Heart right ventricle (tissue), 16 donors: ENCODE results near the gene BACE1. TPM values are rescaled to one million over a fixed set of nuclear protein-coding genes. Genes with fewer than 3 reads are reported as not detected.

Experiments used
- ATAC-seq, 8 donors: fragments of 200-7000 bp; cut with Tn5 transposase; one replicate each; pipeline ENCODE4 v1.9.1; 2020; ENCODE audit warnings: mild to moderate bottlenecking in 8 of 8, moderate library complexity in 8 of 8, moderate number of reproducible peaks in 1 of 8
- DNase-seq, 2 donors: peaks; one replicate each; pipeline ENCODE4 v3.0.0-alpha.2; 2020
- H3K27ac ChIP-seq, 10 donors: fragments of 200-600 bp; sonication (generic) in 2 of 10; one replicate each; pipeline versions ENCODE4 v1.5.0 to v1.8.0; 2020 to 2022; ENCODE audit warnings: mild to moderate bottlenecking in 3 of 10
- H3K27me3 ChIP-seq, 7 donors: fragments of 200-600 bp; one replicate each; pipeline ENCODE4 v1.8.0; 2021 to 2022; ENCODE audit warnings: mild to moderate bottlenecking in 2 of 7
- H3K36me3 ChIP-seq, 9 donors: fragments of 200-600 bp; sonication (generic) in 1 of 9; one replicate each; pipeline versions ENCODE4 v1.5.0 to v1.8.0; 2020 to 2022; ENCODE audit warnings: mild to moderate bottlenecking in 2 of 9
- H3K4me1 ChIP-seq, 9 donors: fragments of 200-600 bp; sonication (generic) in 1 of 9; one replicate each; pipeline versions ENCODE4 v1.5.0 to v1.8.0; 2020 to 2022; ENCODE audit warnings: mild to moderate bottlenecking in 4 of 9
- H3K4me3 ChIP-seq, 10 donors: fragments of 200-600 bp; sonication (generic) in 2 of 10; one replicate each; pipeline versions ENCODE4 v1.5.0 to v1.8.0; 2020 to 2022; ENCODE audit warnings: mild to moderate bottlenecking in 7 of 10, moderate library complexity in 2 of 10
- H3K9me3 ChIP-seq, 11 donors: fragments of 200-600 bp in 10 of 11; sonication (generic) in 2 of 11; one replicate each; pipeline versions ENCODE4 v1.5.0 to v1.8.0; 2013 to 2022; ENCODE audit warnings: mild to moderate bottlenecking in 2 of 11, control low read depth in 1 of 11, moderate library complexity in 1 of 11
- CTCF ChIP-seq, 9 donors: fragments of 200-600 bp; sonication (generic) in 2 of 9; IDR thresholded peaks; one replicate each; pipeline versions ENCODE4 v1.5.0 to v1.8.0; 2021 to 2022; ENCODE audit warnings: antibody characterized with exemption in 9 of 9, mild to moderate bottlenecking in 5 of 9, moderate library complexity in 1 of 9
- WGBS, 2 donors: extraction: QIAGEN DNeasy Blood & Tissue Kit; methylation state at CpG; one replicate each; pipeline ENCODE4 v1.1.7; 2013; ENCODE audit warnings: inconsistent platforms in 1 of 2; 5-methylcytosine and 5-hydroxymethylcytosine counted together
- intact Hi-C, 10 donors: fragments of 100-400 bp; cut with DNase I; formaldehyde crosslinking; loops; one replicate each; pipeline versions ENCODE4 v1.11.1 to v1.14.2; 2022
- polyA plus RNA-seq, 2 donors: library from polyadenylated mRNA; stranded (reverse); fragments of 200-250 nt; gene quantifications; one replicate each; pipeline ENCODE4 v1.2.3, GENCODE V29; 2013
- total RNA-seq, 10 donors: library from RNA; stranded (reverse); fragmentation: NEBNext Ultra II Directional in 3 of 10; extraction: Animal tissue kit (Norgen Biotek cat#: 25700) in 3 of 10; gene quantifications; one replicate each; pipeline versions ENCODE4 v1.2.1 to v1.2.4, GENCODE V29; 2021 to 2023
- donor health status: Arrhythmogenic right ventricular cardiomyopathy.
- donor health status: ischemic (EF 13 %, LVEDD 7.1; RV severe dilation, severe dysfunction).
- donor health status: healthy with polysubstance abuse.
- donor health status: DM: no; HTN: yes; CAD: no.
- donor health status: DM: no; HTN: no; CAD: no.
- donor health status: ischemic (EF 25% LVEDD 6.9; RV normal size, moderate dysfunction).
- donor health status: ischemic (EF 25% LVEDD 5.7; RV mildly dilated, moderate dysfunction).
- donor health status: healthy.
- donor health status: DM: yes; HTN: yes; CAD: no.
- donor health status: Ischemic cardiomyopathy.
- donor health status: ischemic (EF 35%, LVEDD 5.7; RV mildly dilated, moderate dysfunction).
- donor health status: nonischemic (EF 11% LVEDD 7.7; RV severe dilation, severe dysfunction).
- donor health status: DM: yes; HTN: yes; CAD: no.
- donor health status: PGD.
- donor health status: ischemic (EF 29% LVEDD 5.4; RV normal size, mild dysfunction).
- donor health status: nonischemic (EF 23%, LVEDD 6.1; RV moderate dilation, normal function).

The BACE1 gene
- total and polyA plus RNA-seq, 12 donors, result 4.6 to 18.7 (median 14.6) TPM

- DNase-seq, result no peak
These were observed 57.5 kb downstream of the BACE1 start for GRCh38 chr11:117258576-117258975.

GRCh38 chr11:117256573-117256972 lies 59.5 kb downstream of the BACE1 start:
- H3K9me3 ChIP-seq, result no peaks in the 10 kb centered on the region
- H3K4me3 ChIP-seq, result no peak overlapping the region
- H3K27me3 ChIP-seq, result no peaks in the 10 kb centered on the region
- ATAC-seq (no peak), DNase-seq (no peak)
- intact Hi-C loops, result no loop called here
- peaks cover 0 to 95% (median 21%) of the 10 kb centered on the region in 9 donors for H3K36me3 ChIP-seq
- WGBS, 2 donors, result 48 to 72% methylated on average over 2 of the region's 2 CpGs
- no peak overlapping the region for H3K27ac ChIP-seq
- no peaks in the 10 kb centered on the region for H3K4me1 ChIP-seq
- TF ChIP-seq CTCF (IDR thresholded peaks at IDR 0.05), result no peak

More at GRCh38 chr11:117258576-117258975, 57.5 kb downstream of the BACE1 start:
- no peak for TF ChIP-seq CTCF (IDR thresholded peaks at IDR 0.05)
- ATAC-seq, result no peak
- no peaks in the 10 kb centered on the region for H3K4me1 ChIP-seq
- WGBS, 2 donors, result 91 to 96% methylated on average over 2 of the region's 2 CpGs
- no peaks in the 10 kb centered on the region for H3K9me3 ChIP-seq
- no peaks in the 10 kb centered on the region for H3K27me3 ChIP-seq
- no peak overlapping the region for H3K27ac ChIP-seq
- intact Hi-C loops, result no loop called here
- no peak overlapping the region for H3K4me3 ChIP-seq
- peaks cover 0 to 94% (median 21%) of the 10 kb centered on the region in 9 donors for H3K36me3 ChIP-seq

GRCh38 chr11:117255966-117256365 lies 60.1 kb downstream of the BACE1 start:
- H3K27me3 ChIP-seq, result no peaks in the 10 kb centered on the region
- H3K9me3 ChIP-seq, result no peaks in the 10 kb centered on the region
- intact Hi-C loops, result no loop called here
- no peak overlapping the region for H3K27ac ChIP-seq
- no peaks in the 10 kb centered on the region for H3K4me1 ChIP-seq
- WGBS, 2 donors, result 90 to 91% methylated on average over 3 of the region's 3 CpGs
- ATAC-seq (no peak), DNase-seq (no peak)
- H3K36me3 ChIP-seq, result peaks cover 0 to 89% (median 21%) of the 10 kb centered on the region in 9 donors
- H3K4me3 ChIP-seq, result no peak overlapping the region
- no peak for TF ChIP-seq CTCF (IDR thresholded peaks at IDR 0.05)

GRCh38 chr11:117251506-117251905 lies 64.5 kb downstream of the BACE1 start:
- ATAC-seq (no peak), DNase-seq (no peak)
- H3K4me1 ChIP-seq, result no peaks in the 10 kb centered on the region
- intact Hi-C loops, result no loop called here
- no peak overlapping the region for H3K4me3 ChIP-seq
- peaks cover 0 to 84% (median 43%) of the 10 kb centered on the region in 9 donors for H3K36me3 ChIP-seq
- WGBS, 2 donors, result 94 to 95% methylated on average over 9 of the region's 10 CpGs
- H3K27ac ChIP-seq, result no peak overlapping the region
- TF ChIP-seq CTCF (IDR thresholded peaks at IDR 0.05), result no peak
- H3K9me3 ChIP-seq, result no peaks in the 10 kb centered on the region
- no peaks in the 10 kb centered on the region for H3K27me3 ChIP-seq
